GM19324 (cell line): ENCODE data around the gene ZNF730.
"Not testable (repeated sequence)": the region's sequence is repeated elsewhere in the genome, so short reads cannot be mapped to it uniquely, and the experiment has no call there.

ENCODE experiments used
- ATAC-seq: cut with Tn5 transposase; IDR thresholded peaks from one replicate; pipeline ENCODE4 v1.9.1; 2021; ENCODE audit warnings: mild to moderate bottlenecking, moderate library complexity; ENCODE audit not compliant: unreplicated experiment, low FRiP score

ZNF730 gene

GRCh38 chr19:23116802-23117571 lies at the start of gene ZNF730:
TSS of gene ZNF730 (plus strand) at chr19:23117025. CDS start at chr19:23117174, 149 bp downstream.
- ATAC-seq = no peak

GRCh38 chr19:23070353-23071146 lies 46.3 kb upstream of the ZNF730 start:
- ATAC-seq = no peak

- no peak for ATAC-seq
Observed at GRCh38 chr19:23071147-23071511, 45.7 kb upstream of the ZNF730 start.

GRCh38 chr19:23075031-23075733 lies 41.6 kb upstream of the ZNF730 start:
- no peak for ATAC-seq

GRCh38 chr19:23077776-23078175 lies 39.0 kb upstream of the ZNF730 start:
- not testable (repeated sequence) for ATAC-seq

GRCh38 chr19:23093832-23094231 lies 23.0 kb upstream of the ZNF730 start:
- ATAC-seq = no peak

GRCh38 chr19:23095418-23095817 lies 21.4 kb upstream of the ZNF730 start:
- no peak for ATAC-seq

GRCh38 chr19:23098286-23098685 lies 18.5 kb upstream of the ZNF730 start:
- no peak for ATAC-seq

GRCh38 chr19:23098988-23099387 lies 17.8 kb upstream of the ZNF730 start:
- no peak for ATAC-seq

GRCh38 chr19:23099966-23100365 lies 16.9 kb upstream of the ZNF730 start:
- ATAC-seq = no peak

- ATAC-seq = no peak
Observed at GRCh38 chr19:23101241-23101640, 15.6 kb upstream of the ZNF730 start.

- no peak for ATAC-seq
Observed at GRCh38 chr19:23118400-23118799, 1.6 kb downstream of the ZNF730 start.

- not testable (repeated sequence) for ATAC-seq
Observed at GRCh38 chr19:23134211-23134610, 17.4 kb downstream of the ZNF730 start.

- ATAC-seq = no peak
Observed at GRCh38 chr19:23145617-23146415, 29.0 kb downstream of the ZNF730 start.

- no peak for ATAC-seq
Observed at GRCh38 chr19:23160766-23161165, 43.9 kb downstream of the ZNF730 start.

- not testable (repeated sequence) for ATAC-seq
Observed at GRCh38 chr19:23168286-23168685, 51.5 kb downstream of the ZNF730 start.

- no peak for ATAC-seq
Observed at GRCh38 chr19:23183251-23183650, 66.4 kb downstream of the ZNF730 start.

GRCh38 chr19:23190341-23190740 lies 73.5 kb downstream of the ZNF730 start:
- no peak for ATAC-seq
